Middle frontal gyrus (tissue), 1 donor: ENCODE data around the gene GNB1.
"Not testable (repeated sequence)": the region's sequence is repeated elsewhere in the genome, so short reads cannot be mapped to it uniquely, and the experiment has no call there.

ENCODE experiments used
- DNase-seq: peaks from one replicate; pipeline ENCODE4 v3.0.0-alpha.2; 2015; ENCODE audit warnings: low spot score; ENCODE audit errors: extremely low spot score

The GNB1 gene

GRCh38 chr1:1746566-1746909 lies 144.3 kb downstream of the GNB1 start:
- DNase-seq, result not testable (repeated sequence)

GRCh38 chr1:1745651-1746565 lies 145.0 kb downstream of the GNB1 start:
- not testable (repeated sequence) for DNase-seq

- DNase-seq, result not testable (repeated sequence)
Observed at GRCh38 chr1:1742529-1742928, 148.4 kb downstream of the GNB1 start.

- not testable (repeated sequence) for DNase-seq
Observed at GRCh38 chr1:1741013-1741412, 149.9 kb downstream of the GNB1 start.

- DNase-seq, result not testable (repeated sequence)
Observed at GRCh38 chr1:1738799-1739337, 152.0 kb downstream of the GNB1 start.

- not testable (repeated sequence) for DNase-seq
Observed at GRCh38 chr1:1737675-1738590, 153.0 kb downstream of the GNB1 start.
